HG03066 (cell line): ENCODE data around the gene SMG6.
A peak's percentile ranks its signal among the peaks of the same experiment; 100 is the strongest.

Experiments
- ATAC-seq: cut with Tn5 transposase; IDR thresholded peaks from one replicate; pipeline ENCODE4 v1.9.1; 2021; ENCODE audit warnings: low read depth; ENCODE audit not compliant: unreplicated experiment

Gene SMG6

GRCh38 chr17:2237950-2238349, 65.6 kb downstream of the SMG6 start:
- ATAC-seq, result no peak

DNA sequence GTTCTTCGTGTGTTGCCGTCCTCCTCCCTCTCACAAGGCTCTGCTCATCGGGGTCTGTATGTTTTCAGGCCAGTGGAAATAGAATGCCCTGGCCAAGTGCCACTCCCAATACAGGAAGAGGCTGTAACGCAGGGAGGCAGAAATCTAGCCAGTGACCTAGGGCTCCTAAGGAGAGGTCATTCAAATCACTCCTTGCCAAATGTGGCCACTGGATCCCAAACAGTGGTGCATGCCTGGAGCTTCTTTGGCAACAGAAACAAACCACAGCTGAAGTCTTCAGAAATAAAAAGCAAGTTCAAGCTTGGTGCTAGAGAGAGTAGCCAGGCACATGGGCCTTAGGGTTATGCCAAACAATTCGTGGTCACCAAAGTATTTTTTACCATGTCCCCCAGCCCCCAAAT, 66.1 kb downstream of the SMG6 start:
- ATAC-seq, result no peak

GRCh38 chr17:2235792-2236366, 67.7 kb downstream of the SMG6 start:
- ATAC-seq, result no peak

- ATAC-seq, result no peak
Observed at GRCh38 chr17:2235265-2235664, 68.3 kb downstream of the SMG6 start.

DNA sequence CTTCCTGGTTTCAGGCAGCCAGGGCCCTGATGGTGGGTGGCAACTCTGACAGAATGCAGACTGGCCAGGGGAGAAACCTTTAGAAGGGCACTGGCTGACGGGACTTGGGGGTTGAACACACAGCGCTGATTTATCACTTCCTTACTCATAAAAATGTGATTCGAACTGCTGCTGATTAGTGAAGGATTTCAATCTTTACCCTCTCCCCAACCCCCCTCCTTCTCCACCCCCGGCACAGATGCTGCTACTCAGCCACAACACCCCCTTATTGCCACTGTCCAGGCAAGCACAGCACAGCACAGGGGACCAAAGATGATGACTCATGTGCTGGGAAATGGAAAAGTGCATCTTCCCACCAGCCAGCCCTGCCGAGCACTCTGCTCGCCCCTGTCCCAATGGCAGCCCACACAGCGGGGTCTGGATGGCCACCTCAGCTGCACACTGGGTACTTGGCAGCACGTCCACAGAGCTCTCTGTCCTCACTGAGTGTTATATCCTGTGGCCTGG, 70.1 kb downstream of the SMG6 start:
- no peak for ATAC-seq

DNA sequence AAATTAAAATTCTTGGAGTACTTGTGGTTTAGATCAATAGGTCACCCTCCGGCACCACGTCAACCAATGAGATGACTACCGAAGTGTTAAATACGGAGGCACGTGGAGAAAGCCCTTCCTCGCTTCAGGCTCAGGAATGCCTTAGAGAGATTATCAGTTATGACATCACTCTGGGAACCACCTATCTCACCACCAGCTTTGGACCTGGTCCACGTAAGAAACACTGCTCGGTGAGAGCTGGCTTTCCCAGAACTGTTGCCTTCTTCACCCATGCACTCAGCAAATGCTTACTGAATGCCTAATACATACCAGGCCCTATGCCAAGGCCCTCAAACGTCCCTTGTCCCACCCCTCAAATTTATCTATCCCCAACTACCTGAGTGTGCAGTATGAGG, 71.3 kb downstream of the SMG6 start:
- ATAC-seq, result no peak

DNA sequence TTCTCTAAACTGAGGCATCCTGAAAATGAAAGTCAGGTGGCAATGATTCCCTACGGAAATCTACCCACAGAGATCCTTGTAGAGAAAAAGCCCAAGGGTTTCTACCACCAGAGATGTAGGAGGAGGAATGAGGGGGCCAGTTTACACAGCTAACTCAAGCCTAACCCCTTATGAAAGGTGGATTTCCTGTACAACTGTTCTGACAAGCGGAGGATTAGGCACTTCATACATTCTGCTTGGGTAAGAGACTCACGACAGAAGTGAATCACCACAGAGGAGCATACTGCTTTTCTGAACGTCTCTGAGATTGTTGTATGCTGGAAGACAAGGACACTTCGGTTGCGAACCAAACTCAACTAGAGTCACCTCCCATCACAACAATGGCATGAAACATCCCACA, 72.7 kb downstream of the SMG6 start:
- no peak for ATAC-seq

- ATAC-seq, result no peak
Observed at GRCh38 chr17:2227025-2227699, 76.4 kb downstream of the SMG6 start.

DNA sequence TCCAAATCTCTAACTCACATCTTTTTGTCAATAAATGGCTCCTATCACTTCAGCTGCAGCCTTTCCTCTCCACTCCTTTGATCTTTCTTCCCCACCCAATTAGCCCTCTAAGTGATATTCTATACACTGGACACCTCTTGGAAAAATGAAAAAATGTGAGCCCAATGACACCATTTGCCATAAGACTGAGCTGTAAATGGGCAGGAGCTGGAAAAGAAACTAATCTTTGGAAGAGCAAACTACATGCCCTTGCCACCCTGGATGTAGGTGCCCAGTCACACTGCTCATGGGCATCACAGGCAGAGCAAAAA, 80.0 kb downstream of the SMG6 start:
- ATAC-seq, result no peak

DNA sequence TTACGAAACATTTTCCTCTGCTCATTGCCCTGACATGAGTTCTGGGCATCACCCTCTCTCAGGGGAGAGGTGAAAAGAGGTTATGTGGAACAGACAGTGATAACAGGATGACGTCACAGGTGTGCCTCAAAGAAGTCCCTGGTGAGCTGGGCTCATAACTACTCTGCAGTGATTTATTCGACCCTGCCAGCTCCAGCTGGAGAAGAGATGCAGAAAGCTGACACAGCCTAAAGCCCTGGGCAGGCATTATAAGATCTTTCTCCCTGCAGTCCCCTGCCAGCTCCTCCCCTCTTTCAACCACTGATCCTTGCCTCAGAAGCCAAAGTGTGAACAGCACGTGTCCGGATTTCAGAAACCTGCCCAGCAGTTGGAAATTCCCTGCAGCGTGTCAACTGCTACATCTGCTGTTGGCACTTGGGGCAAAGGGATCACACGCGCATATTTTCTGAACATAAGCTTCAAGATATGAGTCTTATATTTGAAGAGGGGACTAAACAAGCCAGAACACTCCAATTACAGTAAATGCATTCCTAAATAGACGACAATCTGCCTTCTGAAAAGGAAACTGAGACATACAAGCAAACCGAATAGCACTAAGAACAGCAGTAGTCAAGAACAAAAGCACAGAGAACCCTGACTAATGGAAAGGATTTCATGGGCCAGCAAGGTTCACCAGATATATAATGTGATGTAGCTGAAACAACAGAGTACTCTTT, 80.5 kb downstream of the SMG6 start:
- ATAC-seq, result no peak

DNA sequence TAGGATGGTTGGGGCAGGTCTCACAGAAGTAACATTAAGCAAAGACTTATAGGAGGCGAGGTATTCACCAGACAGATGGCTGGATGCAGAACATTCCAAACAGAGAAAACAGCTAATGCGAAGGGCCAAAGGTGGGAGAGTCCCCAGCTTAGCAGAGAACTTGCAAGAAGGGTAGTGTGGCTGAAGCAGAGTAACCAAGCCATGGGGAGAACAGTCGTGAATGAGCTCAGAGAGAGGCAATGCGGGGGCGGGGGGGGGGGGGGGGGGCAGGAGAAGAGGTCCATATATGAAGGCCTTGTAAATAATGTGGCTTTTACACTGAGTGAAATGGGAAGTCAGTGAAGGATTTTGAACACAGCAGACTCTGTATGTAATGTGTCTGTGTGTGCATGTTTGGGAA, 81.3 kb downstream of the SMG6 start:
- no peak for ATAC-seq

DNA sequence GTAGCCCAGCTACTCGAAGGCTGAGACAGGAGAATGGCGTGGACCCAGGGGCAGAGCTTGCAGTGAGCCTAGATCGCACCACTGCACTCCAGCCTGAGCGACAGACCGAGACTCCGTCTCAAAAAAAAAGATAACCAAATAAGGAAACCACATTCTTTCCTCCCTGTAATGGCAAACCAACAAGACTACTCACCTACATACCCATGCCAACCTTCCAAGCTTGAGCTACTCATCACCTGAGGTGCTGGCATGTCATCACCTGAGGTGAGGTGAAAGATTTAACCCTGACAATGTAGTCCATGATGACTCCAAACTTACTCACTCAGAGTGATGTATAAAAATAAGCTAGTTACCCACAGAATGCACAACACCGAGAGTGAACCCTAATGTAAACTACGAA, 85.2 kb downstream of the SMG6 start:
- no peak for ATAC-seq

DNA sequence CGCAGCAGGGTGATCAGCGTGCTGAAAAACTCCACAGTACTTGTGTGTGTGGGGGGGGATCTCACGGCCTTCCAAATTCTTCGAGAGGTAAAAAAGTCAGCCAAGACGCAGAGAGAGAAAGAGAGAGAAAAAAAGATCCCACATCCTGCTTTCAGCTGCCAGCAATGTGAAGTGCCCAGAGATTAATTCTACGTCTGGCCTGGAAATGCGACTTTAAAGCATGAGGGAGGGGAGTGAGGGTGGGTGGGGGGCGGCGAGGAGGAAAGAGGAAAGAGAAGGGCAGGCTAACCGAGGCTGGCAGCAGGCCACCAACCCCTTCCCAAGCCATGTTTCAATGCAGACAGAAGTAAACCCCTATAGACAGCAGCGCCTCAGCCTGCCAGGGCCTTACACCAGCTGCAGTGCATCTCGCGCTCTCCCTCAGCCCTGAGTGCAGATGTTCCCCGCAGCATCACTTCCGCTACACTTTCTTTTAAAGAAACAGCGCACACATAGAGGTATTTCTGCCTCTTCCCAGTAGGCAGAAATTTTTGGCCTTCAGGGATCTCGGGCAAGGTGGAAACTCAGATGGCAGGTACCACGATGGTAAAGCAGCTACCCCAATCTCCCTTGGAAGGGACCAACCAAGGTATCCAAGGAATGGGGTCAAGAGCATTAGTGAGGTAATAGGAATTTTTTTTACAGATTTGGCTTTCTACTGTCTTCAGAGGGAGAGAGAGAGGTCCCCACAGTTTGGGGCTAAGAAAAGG, 87.8 kb downstream of the SMG6 start:
- ATAC-seq, result peak; percentile 86

DNA sequence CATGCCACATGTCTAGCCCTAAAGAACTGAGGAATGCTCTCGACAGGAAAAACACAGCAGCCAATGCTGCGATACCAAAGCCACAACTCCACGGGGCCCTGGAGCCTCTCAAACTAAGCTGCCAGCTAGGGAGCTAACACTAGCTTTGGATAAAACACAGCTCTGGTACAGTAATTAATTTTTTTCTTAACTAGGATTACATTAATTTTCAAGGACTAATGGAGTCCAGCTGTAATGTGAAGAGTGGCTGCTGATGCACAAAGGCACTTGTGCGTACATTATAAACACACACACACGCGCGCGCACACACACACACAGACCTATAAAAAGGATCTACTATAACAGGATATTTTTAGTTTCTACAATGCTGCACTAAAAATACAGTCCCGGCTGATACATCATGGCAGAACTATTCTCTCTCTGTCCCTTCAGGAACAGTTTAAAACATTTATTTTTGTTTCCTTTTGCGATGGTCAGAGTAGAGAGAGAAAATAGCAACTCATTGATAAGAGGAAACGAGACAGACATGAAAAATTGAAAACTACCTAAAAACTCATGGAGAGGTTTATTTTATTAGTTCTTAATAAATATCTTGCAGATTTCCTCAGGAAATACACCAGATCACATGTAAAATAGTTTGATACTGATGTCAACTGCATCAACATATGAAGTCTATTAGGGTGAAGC, 88.5 kb downstream of the SMG6 start:
- ATAC-seq, result no peak

- ATAC-seq, result no peak
Observed at GRCh38 chr17:2214047-2214928, 89.3 kb downstream of the SMG6 start.

DNA sequence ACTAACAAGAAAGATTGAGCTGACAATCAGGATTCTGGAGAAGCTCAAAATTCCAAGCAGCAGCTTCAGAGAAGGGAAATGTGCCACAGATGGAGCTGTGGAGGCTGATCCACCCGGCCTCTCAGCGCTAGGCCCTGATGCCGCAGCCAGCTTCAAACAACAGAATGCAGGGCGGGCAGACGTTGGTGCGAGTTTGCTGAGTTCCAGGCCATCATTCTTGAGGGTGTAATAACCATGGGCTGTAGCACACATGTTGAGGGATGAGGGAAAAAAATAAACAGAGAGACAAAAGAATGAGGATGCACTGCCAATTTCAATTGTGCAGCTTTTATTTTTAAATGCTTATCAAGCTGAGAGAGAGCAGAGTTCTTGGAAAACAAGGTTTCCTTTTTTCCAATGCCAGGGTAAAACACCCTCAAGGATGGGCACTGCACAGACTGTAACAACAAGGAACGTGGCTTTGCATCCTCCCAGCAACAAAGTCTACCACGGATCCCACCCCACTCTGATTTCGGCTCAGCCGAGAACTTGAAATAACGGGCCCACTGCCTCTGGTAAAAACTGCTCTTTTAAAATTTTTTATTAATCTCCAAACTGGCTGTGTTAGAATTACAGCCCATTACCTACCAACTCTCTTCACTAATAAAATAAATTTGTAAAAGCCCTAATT, 90.2 kb downstream of the SMG6 start:
- ATAC-seq, result no peak

GRCh38 chr17:2212400-2212981, 91.1 kb downstream of the SMG6 start:
- no peak for ATAC-seq

GRCh38 chr17:2211661-2212399, 91.8 kb downstream of the SMG6 start:
- ATAC-seq, result no peak
